HG02642 (cell line): Measurements from ENCODE around the gene IBA57.

ENCODE experiments used
- ATAC-seq: cut with Tn5 transposase; IDR thresholded peaks from one replicate; pipeline ENCODE4 v1.9.1; 2021; ENCODE audit warnings: mild to moderate bottlenecking; ENCODE audit not compliant: unreplicated experiment, poor library complexity

IBA57 gene

DNA sequence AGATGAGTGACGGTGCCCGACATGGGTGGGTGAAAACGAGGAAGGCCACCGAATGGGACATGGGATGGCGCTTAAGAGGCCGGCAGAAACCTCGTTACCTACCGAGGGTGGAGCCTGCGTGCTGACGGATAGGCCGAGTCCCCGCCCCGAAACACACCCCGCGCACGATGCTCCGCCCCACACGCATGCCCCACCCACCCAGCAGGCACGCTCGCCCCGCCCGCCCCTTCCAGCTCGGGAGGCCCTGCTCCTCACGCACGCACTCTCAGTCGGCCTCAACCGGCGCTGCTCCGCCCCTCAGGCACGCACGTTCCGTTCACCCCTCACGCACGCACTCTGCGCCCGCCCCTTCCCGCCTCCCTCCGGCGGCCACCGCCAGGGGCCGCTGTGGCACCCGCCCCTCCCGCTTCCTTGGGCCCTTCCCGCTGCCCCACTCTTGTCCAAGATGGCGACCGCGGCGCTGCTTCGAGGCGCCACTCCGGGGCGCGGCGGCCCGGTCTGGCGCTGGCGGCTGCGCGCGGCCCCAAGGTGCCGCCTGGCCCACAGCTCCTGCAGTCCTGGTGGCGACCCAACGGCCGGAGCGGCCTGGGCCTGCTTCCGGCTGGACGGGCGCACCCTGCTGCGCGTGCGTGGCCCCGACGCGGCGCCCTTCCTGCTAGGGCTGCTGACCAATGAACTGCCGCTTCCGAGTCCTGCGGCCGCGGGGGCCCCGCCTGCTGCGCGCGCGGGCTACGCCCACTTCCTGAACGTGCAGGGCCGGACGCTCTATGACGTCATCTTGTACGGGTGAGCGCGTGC, at the start of gene IBA57:
TSS of gene IBA57 (plus strand) at position 433 of the 798 bp plus-strand sequence. CDS start at position 446, 13 bp downstream.
- ATAC-seq = peak; percentile 85

DNA sequence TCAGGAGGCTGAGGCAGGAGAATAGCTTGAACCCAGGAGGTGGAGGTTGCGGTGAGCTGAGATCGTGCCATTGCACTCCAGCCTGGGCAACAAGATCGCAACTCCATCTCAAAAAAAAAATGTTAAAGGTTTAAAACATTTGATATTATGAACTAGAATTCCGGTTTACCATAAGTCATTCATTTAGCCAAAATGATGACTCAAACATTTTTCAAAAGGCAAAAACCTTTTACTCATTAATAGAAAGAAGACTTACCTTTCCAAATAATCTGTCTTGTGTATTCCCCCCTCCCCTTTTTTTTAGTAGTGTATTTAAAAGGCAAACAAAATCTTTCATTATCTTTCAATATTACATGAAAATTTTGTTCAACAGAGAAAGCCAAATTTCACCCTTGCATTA, 48.3 kb upstream of the IBA57 start:
- no peak for ATAC-seq

- no peak for ATAC-seq
These were observed 47.6 kb upstream of the IBA57 start for GRCh38 chr1:228118040-228118439.

GRCh38 chr1:228120351-228120750, 45.3 kb upstream of the IBA57 start:
- ATAC-seq = no peak

DNA sequence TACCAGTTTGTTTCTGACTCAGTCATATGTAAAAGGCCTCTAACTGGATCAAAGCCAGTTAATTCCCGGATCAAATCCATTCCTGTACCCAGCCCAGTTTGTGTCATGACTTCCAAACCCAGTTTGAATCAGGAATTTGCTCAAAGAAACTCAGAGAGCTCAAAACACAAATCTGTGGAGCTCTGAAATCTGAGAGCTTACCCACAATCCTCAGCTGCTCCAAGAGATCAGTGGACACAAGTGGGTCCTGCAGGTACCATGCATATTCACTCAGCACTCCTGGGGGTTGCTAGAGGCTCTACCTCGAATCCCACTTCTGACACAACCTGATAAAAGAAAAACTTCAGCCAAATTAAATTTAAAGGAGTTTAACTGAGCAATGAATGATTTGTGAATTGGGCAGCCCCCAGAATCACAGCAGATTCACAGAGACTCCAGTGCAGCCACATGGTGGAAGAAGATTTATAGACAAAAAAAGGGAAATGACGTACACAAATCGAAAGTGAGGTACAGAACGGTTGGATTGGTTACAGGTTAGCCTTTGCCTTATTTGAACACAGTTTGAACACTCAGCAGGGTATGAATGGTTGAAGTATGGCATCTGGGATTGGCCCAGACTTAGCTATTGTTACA, 44.6 kb upstream of the IBA57 start:
- no peak for ATAC-seq

DNA sequence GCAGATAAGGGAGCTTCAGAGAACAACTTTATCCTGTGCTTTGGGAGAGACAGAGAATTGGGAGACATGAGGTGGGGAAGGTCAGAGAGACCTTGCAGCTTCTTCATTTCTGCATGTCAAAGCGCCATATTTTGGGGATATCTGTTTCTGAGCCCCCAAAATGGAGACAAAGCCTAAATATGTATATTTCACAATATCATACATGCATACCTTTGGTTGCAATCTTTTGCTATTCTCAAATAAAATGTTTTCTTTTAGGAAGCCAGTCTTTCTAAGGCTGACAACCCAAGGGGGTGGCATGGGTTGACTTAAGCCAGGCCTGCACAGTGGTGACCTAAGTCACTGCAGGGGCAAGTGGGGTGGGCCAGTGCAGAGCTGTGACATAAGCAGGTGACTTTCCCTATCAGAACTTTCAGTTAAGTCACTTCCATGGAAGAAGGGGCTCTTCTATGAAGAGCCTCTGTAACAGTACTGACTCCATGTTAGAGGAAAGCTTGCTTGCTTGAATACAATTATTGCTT, 42.6 kb upstream of the IBA57 start:
- no peak for ATAC-seq

DNA sequence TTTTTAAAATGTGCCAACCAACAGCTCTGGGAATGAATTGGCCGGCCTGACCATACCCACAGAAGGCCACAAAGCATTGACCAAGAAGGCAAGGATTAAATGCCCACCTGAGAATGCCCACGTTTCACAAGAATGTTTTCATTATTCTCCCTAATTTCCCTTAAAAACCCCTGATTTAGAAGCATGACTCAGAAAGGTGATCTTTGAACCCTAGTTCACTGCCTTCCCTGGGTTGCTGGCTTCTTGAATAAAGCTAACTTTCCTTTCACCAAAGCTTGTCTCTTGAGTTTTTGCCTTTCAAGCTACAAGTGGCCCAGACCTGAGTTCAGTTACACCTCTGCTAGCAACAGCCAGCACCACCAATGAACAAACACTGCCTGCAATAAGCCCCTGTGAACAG, 42.1 kb upstream of the IBA57 start:
- ATAC-seq = no peak

- no peak for ATAC-seq
These were observed 40.4 kb upstream of the IBA57 start for GRCh38 chr1:228125185-228125584.

DNA sequence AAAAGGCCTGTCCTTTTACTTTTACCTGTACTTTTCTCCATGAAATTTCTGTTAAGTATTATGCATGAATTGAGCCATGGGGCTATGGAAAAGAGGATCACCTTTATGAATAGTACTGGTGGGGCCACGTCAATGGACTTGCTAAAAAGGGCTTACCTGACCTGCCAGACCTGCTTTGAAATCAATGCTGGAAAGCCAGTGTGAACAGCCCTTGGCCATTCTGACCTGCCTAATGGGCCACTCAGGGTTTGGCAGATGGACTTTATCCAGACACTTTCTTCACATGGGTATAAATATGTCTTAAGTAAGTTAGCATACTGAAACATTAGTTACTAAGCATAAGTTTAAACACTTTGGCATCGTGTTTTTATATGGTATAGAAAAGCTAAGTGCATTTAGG, 33.8 kb upstream of the IBA57 start:
- ATAC-seq = no peak

- no peak for ATAC-seq
These were observed 31.0 kb upstream of the IBA57 start for GRCh38 chr1:228134591-228134990.

GRCh38 chr1:228136901-228137300, 28.7 kb upstream of the IBA57 start:
- no peak for ATAC-seq

- no peak for ATAC-seq
These were observed 26.1 kb upstream of the IBA57 start for GRCh38 chr1:228139406-228139930.

DNA sequence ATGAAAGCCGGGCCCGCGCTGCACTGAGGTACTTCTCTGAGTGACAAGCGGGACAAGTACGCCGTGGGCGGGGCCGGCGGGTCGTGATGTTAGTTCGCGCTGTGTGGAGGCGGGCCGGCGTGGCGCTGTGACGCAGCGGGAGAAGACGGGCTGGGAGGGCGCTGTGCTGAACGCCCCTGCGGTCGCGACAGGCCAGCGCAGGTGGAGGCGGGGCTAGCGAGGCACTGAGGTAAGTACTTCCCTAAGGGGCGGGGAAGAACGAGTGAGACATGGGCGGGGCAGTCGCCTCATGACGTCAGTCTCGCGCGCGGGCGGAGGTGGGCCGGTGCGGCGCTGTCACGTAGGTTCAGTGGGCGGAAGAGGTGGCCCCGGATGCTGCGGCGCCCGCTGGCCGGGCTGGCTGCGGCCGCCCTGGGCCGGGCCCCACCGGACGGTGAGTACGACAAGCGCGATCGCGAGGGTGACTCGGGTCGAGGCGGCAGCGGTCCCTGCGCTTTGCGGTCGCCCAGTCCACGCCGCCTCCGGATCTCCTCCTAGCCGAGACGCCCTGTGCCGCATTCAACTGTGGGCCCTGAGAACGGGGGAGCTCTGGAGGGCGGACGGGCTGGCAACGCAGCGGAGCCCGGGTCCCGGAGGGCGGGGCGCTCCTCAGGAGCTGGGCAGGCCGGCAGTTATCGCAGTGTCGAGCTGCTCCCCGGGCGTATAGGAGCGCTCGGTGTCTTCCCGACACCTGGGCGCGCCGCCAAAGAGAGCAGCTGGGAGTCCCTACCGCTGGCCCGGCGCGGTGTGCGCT, 25.5 kb upstream of the IBA57 start, which contains the start of gene GUK1:
TSS of gene GUK1 (plus strand) at position 349 of the 793 bp plus-strand sequence. CDS start at position 373, 24 bp downstream.
- ATAC-seq = peak; percentile 93

- no peak for ATAC-seq
These were observed 24.8 kb upstream of the IBA57 start for GRCh38 chr1:228140724-228141225.

DNA sequence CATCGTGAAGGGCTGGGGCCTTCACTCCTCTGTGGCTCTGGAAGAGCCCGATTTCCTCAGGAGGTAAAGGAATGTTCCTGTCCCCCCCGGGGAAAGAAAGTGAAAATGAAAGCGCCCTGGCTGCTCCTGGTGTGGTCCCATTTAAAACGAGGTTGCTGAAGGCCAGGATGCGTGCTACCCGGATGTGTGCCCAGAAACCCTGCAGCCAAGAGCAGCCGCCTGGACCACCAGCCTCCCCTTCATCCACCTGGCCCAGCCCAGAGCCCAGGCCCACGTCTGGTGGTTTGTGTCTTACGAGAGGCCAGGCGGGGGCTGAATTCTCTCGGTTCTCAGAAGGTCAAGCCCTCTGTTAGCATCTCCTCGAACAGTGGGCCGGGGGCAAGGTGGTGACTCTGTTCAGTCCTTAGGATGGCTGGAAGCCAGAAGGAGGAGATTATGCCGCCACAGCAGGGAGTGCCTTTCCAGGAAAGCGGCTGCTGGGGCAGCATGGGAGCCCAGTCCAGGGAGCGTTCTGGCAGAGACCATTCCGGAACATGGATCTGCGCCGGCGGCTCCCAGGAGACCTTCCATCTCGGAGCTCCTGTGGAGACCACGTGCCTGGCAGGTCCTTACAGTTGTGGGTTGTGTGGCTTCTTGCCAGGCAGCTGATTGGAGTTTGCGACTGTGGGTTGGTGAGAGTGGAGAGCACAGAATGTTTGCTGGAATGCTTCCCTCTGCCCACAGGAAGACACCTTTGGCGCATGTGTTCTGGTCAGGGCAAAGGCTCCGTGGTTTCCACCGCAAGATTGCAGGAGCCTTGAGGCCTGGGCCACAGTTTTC, 24.2 kb upstream of the IBA57 start:
- no peak for ATAC-seq

GRCh38 chr1:228142155-228142691, 23.4 kb upstream of the IBA57 start:
- no peak for ATAC-seq

DNA sequence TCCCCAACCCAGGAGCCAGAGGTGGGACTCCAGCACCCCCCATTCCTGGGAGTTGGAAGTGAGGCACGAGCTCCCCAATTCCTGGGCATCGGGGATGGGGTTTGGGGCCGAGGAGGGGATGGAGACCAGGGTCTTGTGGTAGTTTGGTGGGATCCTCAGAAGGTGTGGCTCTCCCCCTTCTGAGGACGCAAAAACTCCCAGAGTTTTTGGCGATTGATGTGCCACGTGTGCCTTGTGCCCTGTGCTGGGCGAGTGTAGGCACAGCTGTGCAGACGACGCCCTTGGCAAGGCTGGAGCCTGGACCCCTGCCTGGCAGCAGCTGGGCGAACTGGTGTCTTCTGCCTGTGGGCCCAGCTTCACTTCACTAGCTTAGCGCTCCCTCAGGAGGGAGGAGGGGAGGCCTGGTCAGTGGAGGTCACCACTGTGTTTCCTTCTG, 22.9 kb upstream of the IBA57 start:
- ATAC-seq = no peak

DNA sequence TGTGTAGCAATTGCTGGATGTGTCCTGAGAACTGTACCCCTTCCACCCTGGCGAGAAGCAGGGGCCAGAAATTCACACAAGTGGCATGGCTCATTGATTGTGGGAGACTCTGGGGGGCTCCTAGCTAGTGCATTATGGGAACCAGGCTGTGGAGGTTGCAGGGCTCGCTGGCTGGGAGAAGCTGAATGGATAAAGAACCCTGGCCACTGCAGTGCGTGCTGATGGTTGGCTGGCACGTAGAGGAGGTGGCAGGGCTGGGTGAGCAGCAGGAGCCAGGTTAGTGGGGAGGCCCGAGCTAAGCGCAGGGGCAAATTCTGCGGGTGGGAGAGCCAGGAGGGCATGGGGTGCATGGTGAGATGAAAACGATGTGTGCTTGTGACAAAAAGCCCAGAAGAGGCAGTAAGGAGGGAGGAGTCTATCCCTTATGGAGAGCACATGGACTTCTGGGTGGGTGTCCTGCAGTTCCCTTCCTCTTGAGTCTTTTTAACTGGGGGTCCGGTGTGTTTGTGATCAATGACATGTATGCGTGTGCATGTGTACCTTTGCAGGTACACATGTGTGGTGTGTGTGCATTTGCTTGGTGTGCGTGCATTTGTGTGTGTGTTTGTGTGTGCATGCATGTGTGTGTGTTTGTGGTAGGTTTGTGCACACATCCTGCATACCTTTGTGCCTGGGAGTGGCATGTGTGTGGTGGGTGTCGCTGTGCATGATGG, 22.0 kb upstream of the IBA57 start:
- ATAC-seq = no peak
